RCC 7860 (cell line): ENCODE measurements around the gene DPF3.
"Not testable (repeated sequence)": the region's sequence is repeated elsewhere in the genome, so short reads cannot be mapped to it uniquely, and the experiment has no call there.

Experiments used
- DNase-seq: peaks from one replicate; pipeline ENCODE4 v3.0.0-alpha.2; 2015; ENCODE audit warnings: low spot score
- FAIRE-seq: peaks from 2 replicates; lab custom pipeline; 2012; peaks lifted over from hg19 to GRCh38; lab: Jason Lieb, UNC

DPF3 gene

DNA sequence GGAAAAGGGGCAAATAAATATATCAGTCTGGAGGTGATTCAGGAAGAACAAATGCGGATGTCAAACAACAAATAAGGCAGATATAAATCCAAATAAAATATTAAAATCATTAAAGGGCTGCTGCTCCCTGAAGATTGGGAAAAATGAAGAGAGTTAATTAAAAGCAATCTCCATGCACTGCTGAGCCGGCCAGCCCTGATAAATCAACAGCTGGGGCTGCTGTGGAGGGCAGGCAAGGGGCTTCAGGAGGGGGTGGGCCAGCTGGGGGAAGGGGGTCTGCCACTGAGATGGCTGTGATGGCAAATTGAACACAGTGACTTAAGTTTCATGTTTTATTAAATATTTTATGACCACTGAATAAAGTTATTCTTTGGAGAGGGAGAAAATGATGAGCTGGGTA, 12.4 kb downstream of the DPF3 start:
- FAIRE-seq (no peak), DNase-seq (no peak)

DNA sequence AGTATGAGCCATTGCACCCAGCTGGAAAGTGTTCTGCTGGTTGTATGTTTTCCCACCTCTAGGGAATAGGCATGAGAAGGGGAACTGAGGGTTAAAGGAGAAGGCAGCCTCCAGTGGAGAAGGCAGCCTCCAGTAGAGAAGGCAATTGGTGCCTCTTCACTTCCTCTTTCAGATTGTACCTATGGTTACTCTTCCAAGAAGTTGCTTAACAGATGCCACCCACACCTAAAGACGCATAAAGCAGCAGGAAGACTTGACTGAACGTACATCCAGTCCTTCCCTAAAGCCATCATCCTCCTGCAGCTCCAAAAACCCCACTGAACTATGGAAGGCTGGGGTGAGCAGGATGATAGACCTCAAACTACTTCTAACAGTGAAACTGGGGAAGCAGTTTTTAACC, 13.1 kb downstream of the DPF3 start:
- DNase-seq, result no peak
- no peak for FAIRE-seq

DNA sequence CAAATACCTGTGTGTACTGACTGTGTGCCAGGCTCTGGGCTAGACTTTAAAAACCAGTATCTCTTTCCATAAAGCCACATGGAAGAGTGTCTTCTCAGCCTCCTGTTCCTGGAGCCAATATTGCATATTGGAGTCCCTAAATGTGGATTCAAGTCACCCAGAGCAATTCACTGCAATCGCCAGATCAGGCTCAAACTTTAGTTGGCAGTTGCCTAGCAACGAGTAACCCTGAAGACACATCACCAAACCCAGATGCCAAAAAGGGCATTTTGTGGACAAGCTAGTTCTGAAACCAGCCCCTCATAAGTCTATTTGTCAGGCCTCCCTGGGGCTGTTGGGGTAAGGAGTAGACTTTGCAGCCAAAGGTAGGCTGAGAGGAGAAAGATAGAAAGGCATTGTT, 13.7 kb downstream of the DPF3 start:
- FAIRE-seq, result no peak
- no peak for DNase-seq

DNA sequence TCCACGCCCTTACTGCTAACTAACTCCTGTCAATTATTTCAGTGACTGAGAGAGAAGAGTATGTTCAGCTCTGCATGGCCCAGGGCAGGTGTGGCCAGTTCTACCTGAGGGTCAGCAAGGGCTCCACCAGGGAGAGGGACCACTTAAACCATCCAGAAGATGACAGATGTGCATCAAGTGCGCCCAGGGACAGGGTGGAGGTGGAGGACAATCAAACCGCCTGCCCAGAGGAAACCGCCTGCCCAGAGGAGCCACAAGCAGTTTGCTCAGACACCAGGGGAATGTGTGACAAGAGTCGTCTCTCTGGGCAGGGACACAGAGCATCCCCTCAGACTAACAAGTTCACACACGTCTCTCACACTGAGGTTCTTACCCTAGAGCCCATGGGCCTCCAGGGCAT, 14.5 kb downstream of the DPF3 start:
- no peak for DNase-seq
- FAIRE-seq, result no peak

DNA sequence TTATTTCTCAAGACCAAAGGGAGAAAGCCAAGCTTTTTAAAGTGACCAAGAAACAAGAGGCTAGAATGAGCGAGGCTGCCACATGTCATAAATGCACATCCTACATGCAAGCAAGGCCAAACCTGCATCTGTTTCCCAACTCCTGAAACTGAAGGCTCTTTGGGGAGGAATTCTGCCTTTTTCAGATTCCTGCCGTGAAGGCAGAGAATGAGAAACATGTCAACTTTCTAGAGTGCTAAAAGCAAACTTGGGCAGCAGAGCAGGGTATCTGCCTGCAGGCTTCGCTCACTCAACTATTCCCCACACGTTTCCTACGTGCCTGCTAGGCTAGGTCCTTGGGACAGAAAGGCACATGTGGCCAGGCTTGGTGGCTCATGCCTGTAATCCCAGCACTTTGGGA, 15.2 kb downstream of the DPF3 start:
- DNase-seq, result no peak
- FAIRE-seq, result no peak

DNA sequence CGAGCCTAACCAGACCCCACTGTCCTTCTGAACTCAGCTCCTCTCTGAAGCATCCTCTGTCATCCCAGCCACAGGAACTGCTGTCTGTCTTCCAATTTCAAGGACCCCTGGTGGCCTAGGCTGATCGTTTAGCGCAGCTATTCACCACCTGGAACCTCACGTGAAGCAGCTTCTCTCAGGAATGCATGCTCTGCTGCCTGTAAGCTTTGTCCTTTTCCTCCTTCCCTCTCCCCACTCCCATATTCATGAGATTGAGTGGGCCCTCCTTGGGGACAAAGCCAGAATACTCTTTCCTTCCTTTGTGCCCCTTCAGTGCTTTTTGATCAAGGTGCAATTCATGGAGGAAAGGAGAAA, 17.2 kb downstream of the DPF3 start:
- no peak for DNase-seq
- no peak for FAIRE-seq

DNA sequence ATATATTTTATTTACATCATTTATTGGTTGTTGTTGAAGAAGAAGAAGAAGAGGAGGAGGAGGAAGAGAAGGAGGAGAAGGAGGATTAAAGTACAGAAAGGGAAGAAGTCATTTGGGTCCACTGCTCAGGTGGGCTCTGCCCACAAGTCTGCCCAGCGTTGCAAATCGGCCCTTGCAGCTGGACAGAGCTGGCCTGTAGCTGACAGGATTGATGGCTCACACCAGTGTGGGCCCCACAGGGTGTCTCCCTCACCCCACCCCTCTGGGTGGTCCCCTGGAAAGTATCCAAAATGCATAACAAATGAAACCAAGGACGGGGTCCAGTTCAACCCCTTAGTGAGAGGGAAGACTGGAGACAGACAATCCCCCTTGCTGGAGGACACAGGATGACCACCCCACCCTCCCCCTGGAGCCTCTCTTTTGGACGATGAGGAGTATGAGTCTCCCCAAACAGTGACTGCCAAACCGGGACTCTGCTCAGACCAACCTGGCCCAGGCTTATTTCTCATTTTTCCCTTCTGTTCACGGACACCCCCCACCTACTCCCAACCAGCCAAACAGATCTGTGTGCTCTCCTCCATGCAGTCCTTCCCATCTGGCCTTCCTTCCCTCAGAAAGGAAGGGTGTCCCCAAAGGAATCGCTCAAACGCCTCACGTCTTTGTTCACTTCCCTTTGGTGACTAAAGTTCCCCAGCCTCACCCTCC, 17.7 kb downstream of the DPF3 start:
- no peak for DNase-seq
- no peak for FAIRE-seq

DNA sequence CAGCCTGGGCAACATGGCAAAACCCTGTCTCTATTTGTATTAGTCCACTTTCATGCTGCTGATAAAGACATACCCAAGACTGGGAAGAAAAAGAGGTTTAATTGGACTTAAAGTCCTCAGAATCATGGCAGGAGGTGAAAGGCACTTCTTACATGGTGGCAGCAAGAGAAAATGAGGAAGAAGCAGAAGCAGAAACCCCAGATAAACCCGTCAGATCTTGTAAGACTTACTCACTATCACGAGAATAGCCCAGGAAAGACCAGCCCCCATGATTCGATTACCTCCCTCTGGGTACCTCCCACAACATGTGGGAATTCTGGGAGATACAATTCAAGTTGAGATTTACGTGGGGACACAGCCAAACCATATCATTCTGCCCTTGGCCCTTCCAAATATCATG, 23.0 kb downstream of the DPF3 start:
- FAIRE-seq, DNase-seq: not testable (repeated sequence)

DNA sequence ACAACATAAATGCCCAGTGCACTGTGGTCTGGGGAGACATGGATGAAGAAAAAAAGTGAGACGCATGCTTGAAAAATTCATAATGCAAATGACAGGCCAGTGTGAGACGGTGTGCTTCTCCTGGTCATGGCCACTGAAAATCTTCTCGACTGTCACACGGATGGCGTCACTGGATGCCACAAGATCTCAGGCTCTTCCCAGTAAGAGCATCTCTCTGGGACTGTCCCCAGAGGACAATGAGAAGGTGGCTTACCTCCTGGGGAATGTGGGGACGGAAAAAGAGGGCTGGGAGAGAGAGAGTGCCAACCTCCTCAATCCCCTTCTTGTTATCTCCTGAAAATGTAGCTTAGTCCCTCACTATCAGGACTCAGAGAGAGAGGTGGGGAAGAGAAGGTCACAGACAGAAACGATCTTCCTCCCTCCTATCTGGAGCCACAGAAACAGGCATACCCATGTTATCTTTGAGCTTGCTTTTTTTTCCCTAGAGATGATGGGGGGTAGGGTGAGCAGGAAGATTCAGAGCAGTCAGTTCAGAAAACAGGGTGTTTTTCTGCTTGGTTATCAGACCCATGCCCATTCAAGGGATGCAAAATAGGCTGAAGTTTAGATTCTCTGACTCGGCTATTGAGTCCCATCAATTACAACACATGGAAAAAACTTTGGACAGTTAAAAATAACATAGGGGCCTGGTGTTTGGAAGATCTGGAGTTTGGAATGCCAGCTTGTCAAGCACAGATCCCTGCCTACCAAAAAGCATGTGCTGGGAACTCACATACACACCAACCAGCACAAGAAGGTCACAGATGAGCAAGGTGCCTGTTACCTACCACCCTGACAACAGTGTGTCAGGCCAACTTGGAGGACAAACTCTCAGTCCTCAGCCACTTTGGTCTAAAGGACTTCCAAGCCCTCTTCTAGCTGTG, 24.2 kb downstream of the DPF3 start:
- DNase-seq (no peak), FAIRE-seq (no peak)

DNA sequence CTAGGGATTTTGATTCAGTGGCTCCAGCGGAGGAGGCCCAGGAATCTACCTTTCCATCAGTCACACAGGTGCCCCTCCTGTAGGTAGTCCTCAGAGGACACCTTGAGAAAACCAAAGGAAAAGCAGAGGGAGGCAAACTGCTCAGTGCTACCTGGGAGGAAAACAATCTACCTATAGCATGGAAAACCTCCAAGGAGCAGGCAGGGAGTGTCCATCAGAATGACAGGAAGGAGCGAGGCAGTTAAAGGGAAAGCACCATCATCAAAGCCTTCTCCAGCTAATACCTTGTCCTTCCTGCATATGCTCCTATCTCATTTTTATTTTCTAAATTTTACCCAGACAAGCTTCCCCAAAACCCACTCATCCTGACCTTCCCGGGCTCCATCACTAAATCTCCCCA, 25.4 kb downstream of the DPF3 start:
- FAIRE-seq (no peak), DNase-seq (no peak)

DNA sequence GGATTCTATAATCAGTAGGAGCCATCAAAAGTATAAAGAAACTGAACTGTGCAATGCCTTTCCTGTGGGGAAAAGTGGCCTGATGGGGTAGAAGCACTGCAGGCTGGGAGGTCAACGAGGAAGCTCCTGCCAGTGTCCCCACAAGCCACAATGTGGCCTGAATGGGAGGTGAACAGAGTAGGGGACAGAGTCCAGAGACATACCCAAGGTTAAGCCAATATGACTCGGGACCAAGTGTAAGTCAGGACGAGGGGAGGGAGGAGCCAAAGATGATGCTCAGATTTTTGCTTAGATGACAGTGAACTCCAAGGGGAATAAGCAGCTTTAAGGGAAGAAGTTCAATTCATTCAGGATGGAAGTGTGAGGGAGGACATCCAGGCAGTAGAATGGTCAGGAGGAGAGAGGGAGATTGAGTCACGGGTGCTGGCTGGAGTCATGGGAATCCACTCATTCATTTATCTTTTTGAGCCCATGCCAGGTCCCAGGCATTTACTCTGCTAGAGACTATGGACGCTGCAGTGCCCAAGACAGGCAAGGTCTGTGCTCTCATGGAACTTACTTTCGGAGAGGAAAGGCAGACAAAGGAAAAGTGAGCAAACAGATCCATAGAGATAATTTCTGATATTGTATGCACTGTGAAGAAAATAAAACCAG, 29.1 kb downstream of the DPF3 start:
- FAIRE-seq (no peak), DNase-seq (no peak)

DNA sequence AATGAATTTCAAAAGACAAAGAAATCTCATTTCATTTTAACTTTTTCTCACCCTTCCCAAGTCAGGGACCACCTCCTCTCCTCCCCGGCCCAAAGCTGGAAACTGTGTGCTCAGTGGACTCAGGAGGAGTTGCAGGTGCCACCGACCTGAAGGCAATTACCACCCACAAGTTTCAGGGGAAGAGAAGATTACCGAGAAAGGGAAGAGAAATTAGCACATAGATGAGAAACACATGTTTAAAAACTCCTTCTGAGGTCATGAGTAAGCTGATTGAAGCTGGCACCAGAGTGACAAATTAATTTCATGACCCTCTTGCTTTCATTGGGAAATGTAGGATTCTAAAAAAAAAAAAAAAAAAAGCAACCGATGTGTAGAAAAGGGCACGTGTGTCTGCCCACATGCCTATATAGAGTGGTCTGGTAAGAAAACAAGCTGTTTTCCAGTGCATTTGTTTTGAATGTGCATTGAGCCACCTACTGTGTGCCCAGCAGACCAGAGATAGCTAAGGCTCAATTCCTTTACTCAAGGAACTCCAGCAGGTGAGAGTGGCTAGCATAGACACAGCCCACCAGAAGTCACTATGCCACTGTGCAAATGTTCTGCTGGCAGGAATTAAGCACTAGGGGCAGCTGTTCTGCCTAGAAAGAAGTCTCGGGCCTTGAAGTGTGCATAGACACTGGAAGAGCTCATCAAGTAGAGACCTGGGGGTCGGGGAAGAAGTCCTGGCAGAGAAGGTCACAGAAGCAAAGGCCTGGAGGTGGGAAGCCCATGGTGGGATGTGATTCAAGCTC, 30.5 kb downstream of the DPF3 start:
- FAIRE-seq, result no peak

DNA sequence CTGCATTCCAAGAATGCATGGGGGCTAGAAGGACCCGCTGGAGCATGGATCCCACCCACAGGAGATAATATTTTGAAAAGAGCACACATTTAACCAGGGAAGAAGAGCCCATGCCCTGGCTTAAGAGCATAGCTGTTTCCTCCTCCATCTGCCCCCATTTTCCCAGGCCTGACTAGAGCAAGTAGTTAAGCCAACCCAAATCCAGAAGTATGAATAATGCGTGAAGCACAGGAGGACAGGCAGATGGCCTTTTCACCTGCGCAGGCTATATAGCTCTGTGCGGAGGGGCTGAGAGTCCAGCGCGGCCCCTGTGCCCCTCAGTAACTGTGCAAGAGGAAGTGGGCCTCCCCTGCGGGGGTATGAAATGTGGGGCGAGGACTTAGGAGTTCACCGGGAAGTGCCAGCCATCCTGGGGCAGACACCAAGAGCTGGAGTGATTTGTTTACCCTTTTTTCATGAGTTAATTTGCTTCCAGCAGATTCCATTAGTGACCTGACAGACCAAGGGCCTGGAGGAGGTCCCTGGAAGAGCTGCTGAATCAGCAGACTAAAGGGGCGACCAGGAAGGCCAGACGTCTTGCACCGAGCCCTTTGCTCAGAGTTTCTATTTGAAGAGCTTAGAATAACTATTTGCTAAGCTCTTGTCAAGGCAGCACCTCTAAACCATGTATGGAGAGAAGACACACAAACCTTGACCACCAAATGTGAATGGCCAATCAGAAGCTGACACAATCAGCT, 37.2 kb downstream of the DPF3 start:
- DNase-seq (no peak), FAIRE-seq (no peak)

More for the DNA sequence above, 30.5 kb downstream of the DPF3 start:
- DNase-seq, result no peak

DNA sequence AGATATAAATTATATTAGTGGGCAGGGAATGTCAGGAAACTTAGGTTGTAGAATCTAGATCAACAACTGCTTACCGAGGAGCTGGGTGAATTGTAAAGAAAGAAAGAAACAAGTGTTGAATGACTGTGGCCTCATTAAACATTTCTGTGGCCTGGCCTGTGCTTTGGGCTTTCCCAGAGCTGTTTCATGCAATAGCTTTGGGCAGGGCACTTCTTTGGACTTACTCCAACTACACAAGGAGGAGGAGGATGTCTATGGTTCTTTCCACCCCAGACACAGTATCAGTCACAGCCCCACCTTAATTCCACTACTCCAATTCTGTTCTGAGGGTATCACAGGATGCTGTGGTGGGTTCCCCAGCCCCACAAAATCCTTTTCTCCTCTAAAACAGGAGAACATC, 38.0 kb downstream of the DPF3 start:
- no peak for FAIRE-seq
- DNase-seq, result no peak

DNA sequence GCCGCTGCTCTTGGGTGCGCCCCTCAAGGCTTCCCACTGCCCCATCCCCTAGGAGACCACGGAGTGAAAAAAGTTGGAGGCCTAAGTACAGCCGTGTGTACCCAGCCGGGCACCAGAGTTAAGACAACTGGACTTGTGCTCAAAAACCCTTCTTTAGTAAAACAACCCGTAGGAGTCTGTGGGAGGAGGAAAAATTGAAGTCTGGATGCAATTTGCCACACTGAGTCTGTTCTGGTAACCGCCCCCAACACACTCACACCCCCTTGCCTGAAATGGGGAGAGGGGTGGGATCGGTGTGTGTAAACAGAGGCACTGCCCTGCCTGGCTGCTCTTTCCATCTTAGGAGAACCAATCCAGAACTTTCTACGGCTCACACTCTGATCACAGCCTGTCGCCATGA, 41.7 kb downstream of the DPF3 start:
- FAIRE-seq (no peak), DNase-seq (no peak)

DNA sequence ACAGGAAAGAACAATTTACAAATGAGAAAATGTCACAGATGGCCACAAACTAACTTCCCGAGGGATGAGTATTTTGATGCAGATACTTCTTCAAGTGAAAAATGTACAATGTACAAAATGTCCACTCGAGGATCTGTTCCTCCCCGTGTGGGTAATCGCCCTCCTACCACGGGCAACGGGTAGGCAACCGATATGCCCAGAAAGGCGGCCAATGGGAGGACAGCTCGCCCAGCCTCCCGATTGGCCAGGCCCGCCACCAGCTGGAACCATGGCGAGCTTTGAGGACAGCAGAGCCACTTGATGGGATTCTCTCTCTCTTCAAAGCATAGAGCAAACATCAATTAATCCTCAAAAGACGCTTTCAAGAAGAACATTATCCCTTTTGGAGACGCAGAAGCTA, 42.3 kb downstream of the DPF3 start:
- no peak for DNase-seq
- no peak for FAIRE-seq

DNA sequence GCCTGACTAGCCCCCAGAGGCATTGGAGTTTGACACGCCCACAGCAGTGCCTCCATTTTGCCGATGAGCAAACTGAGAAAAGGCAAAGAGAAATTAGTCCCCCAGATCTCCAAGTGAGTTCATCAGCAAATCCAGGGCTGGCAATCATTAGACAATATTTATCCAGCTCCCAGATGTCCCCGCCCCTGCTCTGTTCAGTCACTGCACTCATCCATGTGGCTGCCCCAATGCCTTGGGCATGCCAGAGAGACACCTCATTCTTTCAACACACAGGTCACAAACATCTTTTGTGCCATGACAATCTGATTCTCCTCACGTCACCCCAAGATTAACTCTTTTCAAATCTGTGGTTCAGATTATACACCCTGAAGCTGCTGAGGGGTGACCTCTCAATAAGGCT, 43.5 kb downstream of the DPF3 start:
- no peak for FAIRE-seq
- DNase-seq, result peak; percentile 25

DNA sequence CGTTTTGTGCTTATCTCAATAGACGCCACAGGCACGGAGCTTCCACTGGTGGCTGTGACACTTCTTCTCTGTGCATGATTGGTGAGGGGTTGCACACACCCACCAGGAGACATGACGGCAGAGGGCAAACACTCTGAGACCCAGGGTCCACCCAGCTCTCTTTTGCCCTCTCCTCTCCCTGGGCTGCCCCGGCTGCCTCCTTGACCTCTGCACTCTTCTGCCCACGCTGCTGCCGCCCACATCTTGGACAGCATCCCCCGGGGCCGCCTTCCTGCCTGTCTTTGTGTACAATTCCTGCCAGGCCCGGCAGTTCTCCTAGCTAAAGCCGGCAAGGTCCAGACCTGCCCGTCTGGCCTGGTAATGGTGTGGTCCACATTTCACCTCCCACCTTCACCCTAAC, 44.7 kb downstream of the DPF3 start:
- no peak for FAIRE-seq
- DNase-seq, result no peak

DNA sequence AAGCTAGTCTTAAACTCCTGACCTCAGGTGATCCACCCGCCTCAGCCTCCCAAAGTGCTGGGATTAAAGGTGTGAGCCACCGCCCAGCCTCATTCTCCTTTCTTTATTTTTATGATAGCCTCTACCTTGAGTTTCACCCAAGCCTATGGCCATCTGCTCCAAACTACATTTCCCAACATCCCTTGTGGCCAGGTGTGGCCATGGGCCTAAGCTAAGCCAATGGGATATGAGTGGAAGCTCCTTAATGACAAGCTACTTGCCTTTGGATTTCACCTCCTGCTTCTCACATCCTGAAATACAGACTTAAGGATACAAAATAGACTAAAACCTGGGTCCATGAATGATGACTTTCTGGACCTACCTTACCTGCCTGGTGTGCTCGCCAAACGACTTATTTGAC, 46.2 kb downstream of the DPF3 start:
- no peak for FAIRE-seq

DNA sequence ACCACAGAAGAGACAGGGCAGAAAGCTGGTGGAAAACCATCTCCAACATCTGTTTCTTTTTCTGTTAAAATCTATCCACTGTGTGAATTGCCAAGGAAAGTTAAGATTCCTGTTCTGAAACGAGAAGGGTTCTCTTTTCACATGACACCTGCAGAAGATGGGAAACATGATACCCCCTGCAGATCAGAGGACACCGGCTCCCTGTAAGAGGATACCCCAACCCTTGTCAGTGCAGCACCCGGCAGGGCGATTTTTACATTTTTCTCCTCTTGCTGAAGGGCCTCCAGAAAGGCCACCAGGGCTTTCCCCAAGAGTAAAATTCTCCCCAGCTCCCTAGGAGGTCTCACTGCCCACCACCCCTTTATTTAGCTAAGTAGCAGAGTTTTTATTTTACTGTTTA, 48.2 kb downstream of the DPF3 start:
- no peak for FAIRE-seq
- DNase-seq, result no peak

More for the DNA sequence above, 46.2 kb downstream of the DPF3 start:
- DNase-seq, result no peak
